Panc1 (cell line): ENCODE results near the gene DLGAP1. TPM values are rescaled to one million over a fixed set of nuclear protein-coding genes. Genes with fewer than 3 reads are reported as not detected.

Source experiments
- ATAC-seq: fragments of 200-7000 bp; cut with Tn5 transposase; 2 replicates; pipeline ENCODE4 v1.9.1; 2020; ENCODE audit warnings: mild to moderate bottlenecking, moderate library complexity
- BruUV-seq: library from RNA; stranded (reverse); fragments of 400-500 nt; replicated peaks from 2 replicates; lab custom pipeline; 2021; lab: Mats Ljungman, UMichigan
- CTCF ChIA-PET: fragments of 300-600 bp; sonication (Branson Sonifier 250); formaldehyde crosslinking; loops from one replicate; lab custom pipeline; 2022; ENCODE audit warnings: antibody characterized with exemption; lab: Charles Lee
- POLR2A ChIA-PET: fragments of 300-600 bp; sonication (Branson Sonifier 250); formaldehyde crosslinking; loops from one replicate; lab custom pipeline; 2022; ENCODE audit warnings: antibody characterized with exemption; lab: Charles Lee
- DNase-seq: peaks from one replicate; pipeline ENCODE4 v3.0.0-alpha.2; 2010; ENCODE audit warnings: low read depth, low spot score
- H3K27ac ChIP-seq: 2 replicates; pipeline ENCODE4 v1.5.1; 2011; ENCODE audit warnings: mild to moderate bottlenecking, low read length, inconsistent platforms
- H3K27me3 ChIP-seq: fragments of 200-500 bp; sonication (Bioruptor generic); 2 replicates; pipeline ENCODE4 v1.6.0; 2014; ENCODE audit warnings: low read length, inconsistent platforms; ENCODE audit not compliant: control insufficient read depth, insufficient read depth
- H3K36me3 ChIP-seq: fragments of 200-500 bp; sonication (Bioruptor generic); 2 replicates; pipeline ENCODE4 v1.5.1; 2014; ENCODE audit warnings: inconsistent platforms, mild to moderate bottlenecking, low read length, moderate library complexity; ENCODE audit not compliant: control insufficient read depth, insufficient read depth
- H3K4me1 ChIP-seq: 2 replicates; pipeline ENCODE4 v1.5.1; 2011; ENCODE audit warnings: inconsistent platforms, mild to moderate bottlenecking, low read length, moderate library complexity; ENCODE audit not compliant: control insufficient read depth, insufficient read depth
- H3K4me3 ChIP-seq, 2 experiments: 2 replicates each; pipeline ENCODE4 v1.5.1; 2011 to 2012; ENCODE audit warnings: low read depth in 2 of 2, low read length in 2 of 2, mild to moderate bottlenecking in 2 of 2, inconsistent platforms in 1 of 2, moderate library complexity in 1 of 2
- H3K9me3 ChIP-seq: fragments of 200-500 bp; sonication (Bioruptor generic); 2 replicates; pipeline ENCODE4 v1.5.1; 2014; ENCODE audit warnings: low read depth, mild to moderate bottlenecking, inconsistent platforms, low read length, moderate library complexity; ENCODE audit not compliant: control insufficient read depth, insufficient read depth
- POLR2AphosphoS5 ChIP-seq: IDR thresholded peaks from 2 replicates; pipeline ENCODE4 v1.6.1; 2012; ENCODE audit warnings: mild to moderate bottlenecking, low read depth, low read length, moderate library complexity
- REST ChIP-seq, 2 experiments: IDR thresholded peaks; 2 replicates each; pipeline ENCODE4 v1.6.1; 2011 to 2012; ENCODE audit warnings: low read depth in 2 of 2, control low read depth in 1 of 2, low read length in 1 of 2, mild to moderate bottlenecking in 1 of 2, moderate library complexity in 1 of 2; ENCODE audit not compliant: insufficient read depth in 1 of 2
- SIN3A ChIP-seq: IDR thresholded peaks from 2 replicates; pipeline ENCODE4 v1.6.1; 2012; ENCODE audit warnings: low read depth, mild to moderate bottlenecking, low read length, moderate library complexity, borderline replicate concordance; ENCODE audit not compliant: insufficient read depth
- TCF7L2 ChIP-seq: IDR thresholded peaks from 2 replicates; pipeline ENCODE4 v1.6.1; 2011; ENCODE audit warnings: mild to moderate bottlenecking, low read depth, low read length, inconsistent platforms
- in situ Hi-C: cut with HindIII; loops from 2 replicates; pipeline ENCODE4 v1.10.0; 2016; ENCODE audit warnings: low sequenced_read_pairs, low pct_unique_long_range_greater_than_20kb
- intact Hi-C: fragments of 100-400 bp; cut with micrococcal nuclease; formaldehyde crosslinking; loops from one replicate; pipeline ENCODE4 v1.10.0; 2022; ENCODE audit not compliant: unreplicated experiment
- total RNA-seq: library from RNA; stranded (reverse); gene quantifications from one replicate; pipeline ENCODE4 v1.2.1, GENCODE V29; 2021; ENCODE audit not compliant: unreplicated experiment
- TF ChIP-seq, protein P1 (sequence below): fragments of 450-650 bp; IDR thresholded peaks from 2 replicates; pipeline ENCODE4 v1.5.1; 2017; ENCODE audit warnings: mild to moderate bottlenecking

Gene DLGAP1
- total RNA-seq, 1 experiment from 2014 or later = 1.8 TPM

DNA sequence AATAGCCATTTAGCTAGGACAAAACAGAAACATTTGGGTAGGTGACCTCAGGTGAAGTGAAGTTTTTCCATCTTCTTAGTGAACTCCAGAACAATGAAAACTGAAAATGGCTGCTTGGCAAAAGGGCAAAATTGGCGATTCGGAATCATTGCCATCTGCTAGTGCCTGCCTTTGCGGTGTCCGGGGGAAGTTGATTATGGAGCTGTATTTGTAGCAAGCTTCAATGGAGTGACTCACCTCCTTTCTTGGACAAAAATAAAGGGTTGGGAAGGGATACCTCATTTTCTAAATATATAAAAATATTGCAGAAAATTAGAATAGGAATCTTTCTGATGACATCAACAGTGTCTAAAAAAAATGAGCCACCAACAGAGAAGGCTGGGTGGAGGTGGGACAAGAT lies 544.6 kb downstream of the DLGAP1 start:
- Histone ChIP-seq H3K27me3 (no peaks in the 10 kb centered on the region), H3K9me3 (no peaks in the 10 kb centered on the region), H3K4me1 (no peaks in the 10 kb centered on the region), H3K4me3 (no peak overlapping the region), H3K27ac (no peak overlapping the region), H3K36me3 (no peaks in the 10 kb centered on the region)
- ChIA-PET CTCF (no interaction called here), POLR2A (no interaction called here)
- BruUV-seq = no TSS peak
- ATAC-seq = no peak
- intact Hi-C loops (no loop called here), in situ Hi-C loops (no loop called here)
- no peak for DNase-seq
- TF ChIP-seq REST (IDR thresholded peaks at IDR 0.05; ENCODE audit: insufficient read depth in 1 of 2, low read depth in 2 of 2, low read length in 1 of 2) (no peak), TCF7L2 (no peak), SIN3A (no peak), POLR2AphosphoS5 (no peak)
- TF ChIP-seq, protein P1, sequence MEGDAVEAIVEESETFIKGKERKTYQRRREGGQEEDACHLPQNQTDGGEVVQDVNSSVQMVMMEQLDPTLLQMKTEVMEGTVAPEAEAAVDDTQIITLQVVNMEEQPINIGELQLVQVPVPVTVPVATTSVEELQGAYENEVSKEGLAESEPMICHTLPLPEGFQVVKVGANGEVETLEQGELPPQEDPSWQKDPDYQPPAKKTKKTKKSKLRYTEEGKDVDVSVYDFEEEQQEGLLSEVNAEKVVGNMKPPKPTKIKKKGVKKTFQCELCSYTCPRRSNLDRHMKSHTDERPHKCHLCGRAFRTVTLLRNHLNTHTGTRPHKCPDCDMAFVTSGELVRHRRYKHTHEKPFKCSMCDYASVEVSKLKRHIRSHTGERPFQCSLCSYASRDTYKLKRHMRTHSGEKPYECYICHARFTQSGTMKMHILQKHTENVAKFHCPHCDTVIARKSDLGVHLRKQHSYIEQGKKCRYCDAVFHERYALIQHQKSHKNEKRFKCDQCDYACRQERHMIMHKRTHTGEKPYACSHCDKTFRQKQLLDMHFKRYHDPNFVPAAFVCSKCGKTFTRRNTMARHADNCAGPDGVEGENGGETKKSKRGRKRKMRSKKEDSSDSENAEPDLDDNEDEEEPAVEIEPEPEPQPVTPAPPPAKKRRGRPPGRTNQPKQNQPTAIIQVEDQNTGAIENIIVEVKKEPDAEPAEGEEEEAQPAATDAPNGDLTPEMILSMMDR = no peak

DNA sequence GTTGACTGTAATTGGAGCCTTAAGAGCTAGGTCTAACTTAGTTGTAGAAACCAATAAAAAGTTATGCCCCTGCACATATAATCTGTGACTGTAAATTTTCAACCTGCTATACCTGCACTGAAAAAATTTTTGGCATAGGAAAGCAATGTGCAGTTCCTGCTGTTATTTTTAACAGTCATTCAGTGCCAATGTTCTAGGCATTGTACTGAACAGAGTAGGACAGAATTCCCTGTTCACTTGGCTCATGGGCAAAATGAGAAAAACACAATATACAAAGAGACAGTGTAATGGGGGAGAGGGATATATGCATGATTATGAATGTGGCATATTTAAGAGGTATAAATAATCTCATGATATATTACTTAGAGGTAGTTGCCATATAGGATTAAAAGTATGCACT lies 547.2 kb downstream of the DLGAP1 start:
- H3K9me3 ChIP-seq = no peaks in the 10 kb centered on the region
- no peaks in the 10 kb centered on the region for H3K27me3 ChIP-seq
- no TSS peak for BruUV-seq
- TF ChIP-seq POLR2AphosphoS5 = no peak
- TF ChIP-seq SIN3A = no peak
- TF ChIP-seq, protein P1 = no peak
- TF ChIP-seq REST (IDR thresholded peaks at IDR 0.05; ENCODE audit: insufficient read depth in 1 of 2, low read depth in 2 of 2, low read length in 1 of 2) = no peak
- no peak for TF ChIP-seq TCF7L2
- DNase-seq (no peak), ATAC-seq (no peak)
- no peaks in the 10 kb centered on the region for H3K4me1 ChIP-seq
- no peak overlapping the region for H3K4me3 ChIP-seq
- H3K36me3 ChIP-seq = no peaks in the 10 kb centered on the region
- in situ Hi-C loops = no loop called here
- H3K27ac ChIP-seq = no peak overlapping the region
- POLR2A ChIA-PET = no interaction called here
- intact Hi-C loops = no loop called here
- CTCF ChIA-PET = no interaction called here
